HG02571 (cell line): ENCODE data around the gene JADE1.

Experiments used
- ATAC-seq: cut with Tn5 transposase; IDR thresholded peaks from one replicate; pipeline ENCODE4 v1.9.1; 2021; ENCODE audit warnings: mild to moderate bottlenecking, moderate library complexity; ENCODE audit not compliant: unreplicated experiment

Gene JADE1

DNA sequence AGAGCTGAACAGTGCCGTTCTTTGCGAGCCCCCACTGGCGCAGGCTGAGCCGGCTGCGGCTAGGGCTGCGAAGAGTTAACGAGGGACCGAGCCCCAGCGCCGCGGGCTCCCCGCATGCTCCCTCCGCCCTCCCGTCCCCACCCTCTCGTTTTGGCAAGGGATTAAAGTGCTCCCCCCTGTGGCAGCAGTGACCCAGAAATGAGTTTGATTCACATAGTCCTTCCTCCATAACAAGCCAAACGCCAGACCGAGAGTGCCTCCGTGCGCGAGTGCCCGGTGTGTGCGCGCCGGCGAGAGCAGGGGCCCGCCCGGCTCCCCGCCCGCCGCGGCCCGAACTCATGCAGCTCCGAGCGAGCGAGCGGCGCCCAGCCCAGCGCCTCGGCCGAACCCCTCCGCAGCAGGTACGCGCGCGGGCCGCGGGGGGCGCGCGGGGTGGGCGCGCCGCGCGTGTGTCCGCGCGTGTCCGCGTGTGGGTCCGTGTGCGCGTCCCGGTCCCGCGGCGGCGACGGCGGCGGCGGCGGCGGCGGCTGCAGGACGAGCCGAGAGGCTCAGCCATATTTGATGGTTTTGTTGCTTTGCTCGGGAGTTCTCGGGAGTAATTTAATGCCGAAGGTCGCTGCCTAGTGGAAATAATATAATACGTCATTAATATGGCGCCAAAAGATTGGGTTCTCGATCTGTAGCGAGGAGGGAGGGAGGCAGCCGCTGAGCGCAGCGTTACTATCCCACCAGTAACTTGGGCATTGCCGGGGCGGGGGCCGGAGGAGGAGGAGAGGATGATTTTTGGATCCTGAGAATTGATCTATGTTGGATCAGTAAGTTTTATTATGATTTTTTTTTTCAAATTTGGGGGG lies at the start of gene JADE1:
JADE1 (plus strand) TSS at position 224 of the 854 bp plus-strand sequence. CDS start 22,059 bp downstream, outside the sequence.
- ATAC-seq = peak; percentile 48

DNA sequence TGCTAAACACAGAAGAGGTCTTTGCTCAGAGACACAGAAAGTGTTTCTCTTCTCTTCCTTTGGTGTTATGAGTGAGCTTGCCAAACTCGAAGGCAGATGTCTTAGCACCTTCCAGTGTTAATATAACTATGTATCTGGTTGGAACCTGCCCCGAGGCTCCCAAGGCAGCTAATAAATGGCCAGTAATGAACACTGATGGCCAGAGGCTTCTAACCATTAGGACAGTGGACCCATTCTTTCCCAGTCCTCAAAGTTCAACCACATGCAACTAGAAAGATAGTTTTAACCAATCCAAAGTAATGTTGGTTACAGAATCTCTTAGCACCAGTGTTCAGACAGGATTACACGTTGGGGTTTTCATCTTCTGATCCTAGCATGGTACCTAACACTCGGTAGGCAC lies 42.7 kb upstream of the JADE1 start:
- ATAC-seq = no peak

DNA sequence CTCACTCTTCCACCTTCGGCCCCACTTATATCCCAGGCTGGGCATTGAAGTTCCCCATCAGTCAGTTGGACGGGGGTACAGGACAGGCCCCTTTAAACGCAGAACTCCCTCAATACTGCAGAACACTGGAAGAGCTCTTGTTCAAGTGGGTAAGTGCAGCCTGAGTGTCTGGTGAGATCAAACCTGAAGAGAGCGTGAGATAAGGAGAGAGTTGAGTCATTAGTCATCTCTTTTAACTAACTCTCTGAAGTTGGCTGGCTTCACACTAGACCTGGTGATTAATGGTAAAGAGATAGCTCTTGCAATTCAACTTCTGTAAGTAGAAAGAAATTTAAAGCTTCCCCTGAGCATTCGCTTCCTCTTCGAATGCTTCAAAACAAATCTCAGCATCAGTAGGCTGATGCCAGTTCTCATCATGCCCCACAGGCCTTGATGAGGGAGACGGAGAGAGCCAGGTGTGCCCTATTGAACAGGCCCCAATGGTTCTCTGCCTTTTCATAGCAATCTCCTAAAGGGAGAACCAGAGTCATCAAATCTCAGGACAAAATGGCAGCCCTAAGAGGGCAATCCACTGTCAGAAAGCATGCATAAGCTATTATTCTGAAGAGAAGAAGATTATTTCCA lies 41.0 kb upstream of the JADE1 start:
- ATAC-seq = no peak

DNA sequence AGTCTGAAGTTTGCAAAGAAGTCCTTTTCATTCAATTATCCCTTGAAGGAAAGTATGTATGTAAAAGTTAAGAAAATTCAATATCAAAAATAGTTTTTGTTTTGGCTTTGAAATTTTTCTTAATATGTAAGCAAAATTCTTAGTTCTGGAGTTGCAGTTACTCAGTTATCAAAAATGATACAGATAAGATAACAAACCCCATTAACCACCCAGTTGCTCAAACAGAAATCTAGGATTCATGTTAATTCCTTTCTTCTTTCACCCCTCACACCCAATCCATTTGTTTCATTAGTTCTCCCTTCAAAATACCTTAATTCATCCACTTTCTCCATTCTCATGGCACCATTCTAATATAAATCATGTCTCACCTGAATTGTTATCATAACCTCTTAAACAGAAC lies 40.5 kb upstream of the JADE1 start:
- ATAC-seq = no peak

DNA sequence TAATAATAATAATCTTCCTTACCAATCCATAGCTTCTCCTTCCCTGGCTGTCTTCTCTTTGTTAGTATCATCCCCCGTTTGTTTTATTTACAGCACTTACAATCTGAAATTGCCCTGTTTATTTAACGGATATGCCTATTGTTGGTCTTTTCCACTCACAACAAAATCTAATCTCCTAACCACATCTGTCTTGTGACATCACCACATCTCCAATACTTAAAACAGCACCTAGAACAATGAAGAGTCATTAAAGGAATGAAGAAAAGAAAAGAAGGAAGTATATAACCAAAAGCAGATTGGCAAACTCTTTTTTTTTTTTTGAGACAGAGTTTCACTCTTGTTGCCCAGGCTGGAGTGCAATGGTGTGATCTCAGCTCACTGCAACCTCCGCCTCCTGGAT lies 38.7 kb upstream of the JADE1 start:
- ATAC-seq = no peak

DNA sequence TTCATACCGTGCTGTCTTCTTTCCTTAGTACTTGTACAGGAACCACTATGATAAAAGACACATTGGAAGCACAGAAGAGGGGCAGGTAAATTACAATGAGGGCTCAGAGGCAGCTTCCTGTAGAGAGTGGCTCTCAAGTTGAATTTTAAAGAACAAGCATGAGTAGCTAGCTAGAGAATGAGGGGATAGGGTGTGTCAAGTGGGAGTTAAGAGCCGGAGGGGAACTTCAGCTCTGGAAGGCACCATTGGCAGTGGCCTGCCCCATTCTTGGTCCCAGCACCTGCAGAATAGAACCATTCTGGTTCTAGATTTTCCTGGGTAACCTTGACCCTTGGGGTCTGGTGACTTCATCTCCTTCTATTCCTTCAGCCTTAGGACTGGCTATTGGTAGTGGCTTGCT lies 34.0 kb upstream of the JADE1 start:
- no peak for ATAC-seq

DNA sequence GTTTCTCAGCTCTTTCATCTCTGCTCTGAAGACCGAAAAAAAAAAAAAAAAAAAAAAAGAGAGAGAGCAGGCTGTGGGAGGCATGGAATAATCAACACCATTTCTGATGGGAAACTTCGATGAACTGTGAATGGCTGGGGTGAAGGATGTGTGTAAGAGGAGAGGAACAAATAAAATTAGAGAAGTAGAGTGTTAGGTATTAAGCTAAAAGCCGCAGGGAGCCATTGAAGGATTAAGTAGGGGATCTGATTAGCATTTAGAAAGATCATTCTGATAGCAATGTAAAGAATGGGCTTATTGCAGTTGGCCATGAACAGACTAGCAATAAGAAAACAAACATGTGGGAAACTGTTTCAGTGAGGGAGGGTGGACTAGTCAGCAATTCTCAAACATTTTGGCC lies 33.6 kb upstream of the JADE1 start:
- ATAC-seq = no peak

DNA sequence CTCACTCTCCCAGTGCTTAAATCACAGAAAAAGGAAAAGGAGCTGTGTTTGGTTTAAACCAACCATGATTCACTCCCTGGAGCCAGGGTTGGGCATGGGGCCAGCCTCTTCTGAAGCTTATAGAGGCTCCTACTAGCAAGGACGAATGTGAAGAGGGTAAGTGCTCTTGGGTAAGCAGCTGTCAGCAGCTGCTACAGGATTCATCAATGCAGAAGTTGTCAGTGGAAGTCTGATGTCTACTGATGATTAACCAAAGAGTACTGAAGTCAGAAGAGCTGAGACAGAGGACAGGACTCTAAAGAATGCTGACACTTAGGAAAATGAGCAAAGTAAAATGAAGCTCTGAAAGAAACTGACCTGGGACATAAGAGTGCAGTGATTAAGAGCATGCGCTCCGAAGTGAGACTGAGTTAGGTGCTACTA lies 32.7 kb upstream of the JADE1 start:
- ATAC-seq = no peak

DNA sequence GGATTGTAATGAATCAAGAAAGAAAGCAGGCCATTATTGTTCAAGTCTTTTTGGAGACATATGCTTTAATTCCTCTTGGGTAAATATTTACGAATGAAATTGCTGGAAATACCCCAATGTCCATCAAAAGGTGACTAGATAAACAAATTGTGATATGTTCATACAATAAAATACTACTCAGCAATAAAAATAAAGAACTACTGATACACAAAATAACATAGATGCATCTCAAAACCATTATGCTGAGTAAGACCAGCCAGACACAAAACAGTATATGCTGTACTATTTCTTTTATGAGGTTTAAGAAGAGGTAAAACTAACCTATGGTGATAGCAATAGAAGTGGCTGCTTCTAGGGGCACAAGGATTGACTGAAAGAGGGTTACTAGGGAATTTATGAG lies 28.8 kb upstream of the JADE1 start:
- ATAC-seq = no peak

DNA sequence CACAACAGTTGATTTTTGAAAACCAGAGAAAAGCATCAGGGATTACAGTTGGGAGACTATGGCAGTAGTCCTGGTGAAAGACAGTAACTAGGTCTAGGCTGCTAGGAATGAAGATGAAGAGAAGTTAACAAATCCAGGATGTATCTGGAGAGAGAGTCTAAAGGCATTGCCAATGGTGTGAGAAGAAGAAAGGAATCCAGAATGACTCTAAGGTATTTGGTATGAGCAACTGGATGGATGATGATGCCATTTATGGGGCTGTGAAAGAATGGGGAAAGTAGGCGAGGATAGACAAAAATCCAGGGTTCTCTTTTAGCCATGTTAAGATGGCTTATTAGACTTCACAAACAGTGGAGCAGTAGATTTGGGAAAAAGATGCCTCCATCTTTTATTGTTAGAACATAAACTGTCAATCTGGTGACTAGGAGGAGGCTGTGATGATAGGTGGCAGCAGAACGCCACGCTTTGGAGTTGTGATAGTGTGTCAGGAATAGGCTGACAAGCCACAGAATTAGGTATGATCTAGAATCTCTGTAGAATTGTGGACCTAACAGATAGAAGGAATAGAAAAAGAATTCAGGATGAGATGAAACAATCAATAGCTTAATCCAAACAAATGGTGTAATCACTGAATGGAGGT lies 27.3 kb upstream of the JADE1 start:
- no peak for ATAC-seq

DNA sequence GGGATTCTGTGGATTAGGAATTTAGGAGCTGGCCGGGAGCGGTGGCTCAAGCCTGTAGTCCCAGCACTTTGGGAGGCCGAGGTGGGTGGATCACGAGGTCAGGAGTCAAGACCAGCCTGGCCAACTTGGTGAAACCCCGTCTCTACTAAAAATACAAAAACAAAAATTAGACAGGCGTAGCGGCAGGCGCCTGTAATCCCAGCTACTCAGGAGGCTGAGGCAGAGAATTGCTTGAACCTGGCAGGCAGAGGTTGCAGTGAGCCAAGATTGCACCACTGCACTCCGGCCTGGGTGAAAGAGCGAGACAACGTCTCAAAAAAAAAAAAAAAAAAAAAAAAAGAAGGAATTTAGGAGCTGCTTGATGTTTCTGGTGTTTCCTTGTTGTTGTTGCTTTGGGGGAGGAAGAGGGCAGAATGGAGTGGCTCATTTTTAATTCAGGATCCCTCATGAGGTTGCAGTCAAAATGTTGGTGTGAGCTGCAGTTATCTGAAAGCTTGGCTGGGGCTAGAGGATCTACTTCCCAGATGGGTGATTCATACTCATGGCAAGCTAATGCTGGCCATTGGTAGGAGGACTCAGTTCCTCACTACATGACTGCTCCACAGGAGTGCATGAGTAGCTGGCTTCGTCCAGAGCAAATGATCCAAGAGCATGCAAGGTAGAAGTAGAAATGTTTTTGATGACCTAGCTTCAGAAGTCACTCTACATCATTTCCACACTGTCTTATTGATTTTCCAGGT lies 26.5 kb upstream of the JADE1 start:
- no peak for ATAC-seq

DNA sequence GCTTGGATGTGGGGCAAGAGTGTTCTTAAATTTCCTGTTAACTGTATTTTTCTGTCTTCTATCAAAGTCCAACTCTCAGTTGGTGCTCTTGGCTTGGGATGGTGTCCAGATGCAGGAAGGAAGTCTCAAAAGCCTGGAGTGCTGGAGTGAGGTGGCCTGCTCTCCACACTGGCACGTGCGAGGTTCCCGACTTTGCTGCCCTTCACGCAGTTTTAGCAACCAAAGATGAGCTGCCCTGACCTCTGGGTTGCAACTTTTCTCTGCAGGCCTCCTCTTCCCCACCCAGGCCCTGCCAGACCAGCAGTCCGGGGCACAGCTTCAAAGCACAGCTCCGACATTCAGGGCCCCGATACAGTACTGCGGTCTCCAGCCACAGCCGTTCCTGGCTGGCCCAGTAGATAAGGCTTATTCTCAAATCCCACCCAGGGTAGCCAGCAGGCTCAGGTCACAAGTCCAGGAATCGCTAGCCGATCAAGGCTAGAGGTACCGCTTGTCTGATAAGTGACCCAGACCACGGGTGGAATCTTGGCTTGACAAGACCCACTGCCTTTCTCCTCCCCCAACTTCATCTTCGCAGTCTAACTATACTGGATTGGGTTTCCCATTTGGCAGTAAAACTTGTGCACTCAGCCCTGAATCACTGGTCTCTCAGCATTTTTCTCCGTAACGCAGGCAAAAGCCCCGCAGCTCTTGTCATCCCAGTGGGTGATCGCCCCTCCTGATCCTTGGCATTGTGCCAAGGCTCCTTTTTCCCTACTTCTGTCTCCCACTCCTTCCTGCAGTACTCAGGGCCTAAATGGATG lies 21.8 kb upstream of the JADE1 start:
- no peak for ATAC-seq

DNA sequence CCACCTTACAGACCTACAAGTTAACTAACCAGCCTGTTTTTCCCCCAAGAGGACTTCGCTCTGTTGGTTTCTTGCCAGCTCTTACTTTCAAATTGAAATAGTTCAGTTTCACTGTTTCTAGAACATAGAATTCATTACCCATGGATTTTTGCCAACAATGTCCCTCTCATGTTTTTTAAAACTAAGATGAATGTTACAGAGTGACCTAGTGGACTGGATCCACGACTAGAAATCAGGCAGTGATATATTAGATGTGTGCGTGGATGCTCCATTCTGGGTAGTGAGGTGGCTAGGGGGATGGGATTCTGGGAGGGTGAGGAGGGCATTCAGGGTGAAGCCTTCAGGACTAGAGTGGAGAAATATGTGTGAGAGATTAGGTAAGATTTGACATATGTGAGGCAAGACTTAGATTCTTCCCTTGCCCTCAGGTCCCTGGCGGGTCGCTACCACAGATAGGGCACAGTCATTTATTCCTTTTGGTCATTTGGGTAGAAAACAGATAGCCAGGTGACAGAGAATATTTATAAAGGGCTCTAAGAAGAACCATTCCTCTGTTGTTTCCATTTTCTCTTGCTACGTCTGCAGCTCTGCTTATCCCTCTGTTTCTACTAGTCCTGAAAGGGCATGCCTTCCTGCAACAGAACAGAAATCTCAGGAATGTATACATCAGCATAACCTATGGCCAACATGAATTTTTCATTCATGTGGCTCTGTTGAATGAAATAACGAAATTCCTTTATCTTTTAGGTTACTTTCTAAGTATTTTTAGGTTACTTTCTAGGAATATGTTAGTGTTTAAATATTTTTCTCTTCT lies 15.4 kb upstream of the JADE1 start:
- no peak for ATAC-seq

DNA sequence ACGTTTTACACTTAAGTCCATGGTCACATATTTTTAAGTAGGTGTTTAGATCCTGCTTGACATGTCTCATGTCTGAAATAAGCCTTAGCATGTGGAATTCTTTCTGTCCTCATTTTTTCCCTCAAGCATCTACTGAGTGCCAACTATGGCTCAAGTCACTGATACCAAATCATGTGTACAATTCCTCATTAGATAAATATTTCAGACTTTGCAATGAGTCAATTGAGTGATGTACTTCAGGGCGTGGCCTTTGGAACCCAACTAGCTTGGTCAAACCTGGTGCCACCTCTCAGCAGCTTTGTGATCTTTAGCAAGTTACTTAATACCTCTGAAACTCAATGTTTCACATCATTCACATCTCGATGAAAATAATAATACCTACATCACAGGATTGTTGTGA lies 12.6 kb upstream of the JADE1 start:
- no peak for ATAC-seq

DNA sequence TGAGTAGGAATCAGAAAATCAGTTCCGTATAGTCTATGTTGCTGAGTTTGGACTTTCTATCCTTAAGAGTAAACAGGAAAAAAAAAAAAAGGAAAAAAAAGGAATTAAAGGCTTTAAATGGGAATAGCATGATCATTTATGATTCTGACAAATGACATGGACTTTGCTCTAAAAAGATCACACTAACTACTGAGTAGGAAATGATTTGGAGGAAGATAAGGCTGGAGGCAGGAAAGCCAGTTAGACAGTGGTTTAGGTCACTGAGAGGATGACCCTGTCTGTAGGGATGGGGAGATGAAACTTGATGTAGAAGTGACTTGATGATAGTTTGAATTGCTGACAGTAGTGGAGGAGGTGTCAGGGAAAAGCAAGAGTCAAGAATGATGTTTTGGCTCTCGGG lies 9.2 kb upstream of the JADE1 start:
- no peak for ATAC-seq

DNA sequence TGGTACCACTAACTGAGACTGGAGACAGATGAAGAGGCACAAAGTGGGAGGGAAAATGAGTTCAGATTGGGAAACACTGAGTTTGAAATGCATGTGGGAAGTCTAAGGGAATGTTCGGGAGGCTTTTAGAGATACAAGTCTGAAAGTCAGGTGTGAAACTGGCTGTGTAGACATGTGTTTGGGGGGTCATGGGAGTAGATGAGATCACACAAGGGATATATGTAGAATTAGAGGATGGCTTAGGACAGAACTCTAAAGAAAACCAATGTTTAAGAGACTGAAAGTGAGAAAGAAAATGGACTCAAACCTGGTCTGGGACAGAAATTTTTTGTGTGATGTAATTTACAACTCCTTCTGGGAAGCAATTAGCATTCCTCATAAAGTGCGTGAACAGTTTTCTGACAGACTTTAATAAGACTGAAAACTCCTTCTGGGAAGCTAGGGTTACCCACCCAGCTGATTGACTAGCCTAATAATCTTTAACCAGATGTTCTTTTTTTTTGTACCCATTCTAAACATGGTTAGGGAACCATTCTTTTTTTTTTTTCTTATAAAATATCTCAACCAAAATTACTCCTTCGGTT lies 8.7 kb upstream of the JADE1 start:
- ATAC-seq = no peak

DNA sequence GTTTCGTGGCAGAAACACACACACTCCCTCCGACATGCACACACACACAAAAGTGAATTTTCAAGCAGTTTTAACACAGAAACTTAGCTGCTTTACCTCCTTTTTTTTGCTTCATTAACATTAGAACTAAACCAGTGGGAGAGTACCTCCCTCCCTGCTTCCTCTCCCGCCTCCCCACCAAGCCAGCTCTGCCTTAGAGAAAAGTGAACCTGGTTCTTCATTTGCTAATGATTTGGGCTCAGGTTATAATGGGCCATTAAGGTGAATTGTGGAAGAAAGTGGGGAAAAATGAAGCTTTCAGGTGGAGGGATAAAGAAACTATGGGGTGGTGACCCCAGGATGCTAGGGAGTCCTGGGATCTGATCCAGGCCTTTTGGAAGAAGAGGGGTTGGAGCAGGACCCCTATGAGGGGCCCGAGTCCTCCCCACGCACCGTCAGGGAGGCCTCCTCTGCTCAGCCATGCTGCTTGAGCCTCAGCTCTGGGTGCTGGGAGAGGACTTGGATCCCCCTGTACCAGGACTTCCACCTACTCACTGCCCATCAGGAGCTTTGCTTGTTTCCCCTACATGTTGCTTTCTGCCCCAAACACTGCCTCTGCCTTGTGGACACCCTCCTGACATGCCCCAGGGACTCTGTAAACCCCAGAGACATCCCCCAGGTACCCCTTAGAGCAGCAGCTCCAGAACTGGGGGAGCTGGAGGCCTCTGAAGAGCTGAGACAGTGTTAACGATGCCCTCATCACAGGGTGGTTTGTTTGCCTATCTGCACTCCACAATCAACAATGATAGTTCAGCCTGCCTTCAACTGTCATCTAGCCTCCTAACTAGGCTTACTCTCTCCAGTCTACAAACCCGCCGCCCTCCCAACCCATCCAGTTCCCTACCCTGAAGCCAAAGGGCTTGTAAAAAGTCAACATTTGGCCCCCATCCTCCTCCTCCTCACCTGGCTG lies 6.5 kb upstream of the JADE1 start:
- ATAC-seq = no peak

DNA sequence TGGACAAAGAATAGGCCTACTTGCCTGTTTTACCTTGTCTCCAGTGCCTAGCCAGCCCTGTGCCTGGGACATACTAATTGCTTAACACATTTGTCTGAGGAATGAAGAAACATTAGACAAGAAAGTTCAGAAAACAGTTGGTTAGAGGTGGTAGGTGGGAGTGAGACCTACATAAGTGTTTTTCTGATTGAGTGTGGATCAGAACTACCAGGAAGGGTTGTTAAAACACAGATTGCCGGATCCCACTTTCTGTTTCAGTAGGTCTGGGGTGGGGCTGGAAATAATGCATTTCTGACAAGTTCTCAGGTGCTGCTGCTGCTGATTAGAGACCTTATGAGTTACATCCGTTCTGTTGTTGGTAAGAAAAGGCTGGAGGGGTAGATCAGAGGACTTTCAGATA lies 5.7 kb upstream of the JADE1 start:
- ATAC-seq = no peak
